WTC11 (cell line): ENCODE measurements around the gene MZF1. TPM values are rescaled to one million over a fixed set of nuclear protein-coding genes. Genes with fewer than 3 reads are reported as not detected.

Experiments
- AFF4 ChIP-seq: sonication (generic); formaldehyde crosslinking; IDR thresholded peaks from 2 replicates; pipeline ENCODE4 v1.8.1; 2023; ENCODE audit warnings: mild to moderate bottlenecking, missing genetic modification reagents, borderline replicate concordance
- AR ChIP-seq: fragments of 250-450 bp; sonication (Bioruptor Pico); IDR thresholded peaks from 2 replicates; pipeline ENCODE4 v1.9.0; 2021; ENCODE audit warnings: mild to moderate bottlenecking
- ARID4B ChIP-seq: sonication (generic); formaldehyde crosslinking; IDR thresholded peaks from 2 replicates; pipeline ENCODE4 v1.8.0; 2023; ENCODE audit warnings: missing genetic modification reagents, mild to moderate bottlenecking, borderline replicate concordance
- ATF2 ChIP-seq: sonication (generic); formaldehyde crosslinking; IDR thresholded peaks from 2 replicates; pipeline ENCODE4 v1.8.1; 2022; ENCODE audit warnings: low read depth, missing genetic modification reagents, borderline replicate concordance
- ATF3 ChIP-seq: sonication (generic); formaldehyde crosslinking; conservative IDR thresholded peaks from 2 replicates; pipeline ENCODE4 v1.8.1; 2022; ENCODE audit warnings: mild to moderate bottlenecking, missing genetic modification reagents
- ATF6 ChIP-seq: sonication (generic); formaldehyde crosslinking; IDR thresholded peaks from 2 replicates; pipeline ENCODE4 v1.8.1; 2023; ENCODE audit warnings: mild to moderate bottlenecking, missing genetic modification reagents
- FOXJ3 ChIP-seq: sonication (generic); formaldehyde crosslinking; IDR thresholded peaks from 2 replicates; pipeline ENCODE4 v1.9.0; 2021; ENCODE audit warnings: missing genetic modification reagents, mild to moderate bottlenecking, borderline replicate concordance
- GRHL2 ChIP-seq: fragments of 250-450 bp; sonication (Bioruptor Pico); IDR thresholded peaks from 2 replicates; pipeline ENCODE4 v1.8.0; 2022; ENCODE audit warnings: mild to moderate bottlenecking, moderate library complexity; ENCODE audit not compliant: insufficient replicate concordance, severe bottlenecking
- MLX ChIP-seq: sonication (generic); formaldehyde crosslinking; IDR thresholded peaks from 2 replicates; pipeline ENCODE4 v1.8.1; 2023; ENCODE audit warnings: mild to moderate bottlenecking, missing genetic modification reagents, moderate library complexity
- NFE2L1 ChIP-seq: sonication (generic); formaldehyde crosslinking; IDR thresholded peaks from 2 replicates; pipeline ENCODE4 v1.8.1; 2023; ENCODE audit warnings: missing genetic modification reagents
- RELA ChIP-seq: sonication (generic); formaldehyde crosslinking; IDR thresholded peaks from 2 replicates; pipeline ENCODE4 v1.8.1; 2022; ENCODE audit warnings: missing genetic modification reagents, mild to moderate bottlenecking, borderline replicate concordance
- SOX15 ChIP-seq: fragments of 250-450 bp; sonication (Bioruptor Pico); IDR thresholded peaks from 2 replicates; pipeline ENCODE4 v1.9.0; 2021; ENCODE audit warnings: mild to moderate bottlenecking
- ZBTB43 ChIP-seq: sonication (generic); formaldehyde crosslinking; IDR thresholded peaks from 2 replicates; pipeline ENCODE4 v1.8.1; 2023; ENCODE audit warnings: mild to moderate bottlenecking, missing genetic modification reagents
- ZNF532 ChIP-seq: fragments of 250-450 bp; sonication (Bioruptor Pico); IDR thresholded peaks from 2 replicates; pipeline ENCODE4 v1.9.0; 2021; ENCODE audit warnings: mild to moderate bottlenecking, borderline replicate concordance
- total RNA-seq: library from RNA; stranded (reverse); gene quantifications from 3 replicates; pipeline ENCODE4 v1.2.3, GENCODE V29; 2021

MZF1 gene
- total RNA-seq, 1 experiment from 2014 or later: 22.2 TPM

GRCh38 chr19:58572818-58573657 lies at the start of gene MZF1 (continued):
- TF ChIP-seq NFE2L1 (CRISPR knock-in tag): no peak
- no peak for TF ChIP-seq AR (CRISPR knock-in tag)
- no peak for TF ChIP-seq ZBTB43 (CRISPR knock-in tag)
- TF ChIP-seq ATF3 (CRISPR knock-in tag): no peak
- TF ChIP-seq MLX (CRISPR knock-in tag): no peak
- TF ChIP-seq ATF6 (CRISPR knock-in tag): no peak
- no peak for TF ChIP-seq ARID4B (CRISPR knock-in tag)
- TF ChIP-seq SOX15: no peak
- TF ChIP-seq FOXJ3: no peak
- TF ChIP-seq ZNF532 (CRISPR knock-in tag): no peak
- no peak for TF ChIP-seq AFF4
- no peak for TF ChIP-seq ATF2
- no peak for TF ChIP-seq GRHL2 (CRISPR knock-in tag)
- no peak for TF ChIP-seq RELA (CRISPR knock-in tag)
